Fibroblast of villous mesenchyme (primary cell): ENCODE results near the gene LHFPL3. TPM values are rescaled to one million over a fixed set of nuclear protein-coding genes. Genes with fewer than 3 reads are reported as not detected.
"Not testable (repeated sequence)": the region's sequence is repeated elsewhere in the genome, so short reads cannot be mapped to it uniquely, and the experiment has no call there.

Source experiments
- DNase-seq: peaks from one replicate; pipeline ENCODE4 v3.0.0-alpha.2; 2010; ENCODE audit warnings: low read depth
- H3K4me3 ChIP-seq: 2 replicates; pipeline ENCODE4 v1.5.1; 2011; ENCODE audit warnings: low read depth, mild to moderate bottlenecking, low read length
- total RNA-seq: library from RNA; depleted of rRNA; stranded (reverse); fragments of >200 nt; gene quantifications from 2 replicates; pipeline ENCODE4 v1.2.3, GENCODE V29; 2012
- TF ChIP-seq, protein P1 (sequence below): IDR thresholded peaks from 2 replicates; pipeline ENCODE4 v1.5.1; 2012; ENCODE audit warnings: low read depth, mild to moderate bottlenecking, low read length; ENCODE audit not compliant: insufficient read depth

LHFPL3 gene
- total RNA-seq, 1 donor, result not detected

DNA sequence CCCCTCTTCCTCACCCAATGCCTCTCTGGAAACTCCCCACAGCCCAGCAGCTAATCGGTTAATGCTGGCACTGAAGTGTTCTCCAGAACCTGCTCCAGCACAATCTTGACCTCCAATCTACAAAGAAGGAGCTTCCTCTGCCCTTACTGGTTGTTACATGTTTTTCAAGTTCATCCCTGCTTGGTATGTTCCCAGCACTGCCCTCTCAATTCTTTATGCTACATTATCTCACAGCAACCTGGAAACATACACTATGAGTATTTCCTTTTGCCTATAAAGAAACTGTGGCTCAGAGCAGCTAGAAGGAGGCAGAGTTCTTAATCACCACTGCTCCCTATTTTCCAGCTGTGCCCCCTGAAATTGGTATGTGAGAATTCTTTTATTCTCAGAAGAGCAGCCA, 601.5 kb downstream of the LHFPL3 start:
- no peak for DNase-seq
- TF ChIP-seq, protein P1, sequence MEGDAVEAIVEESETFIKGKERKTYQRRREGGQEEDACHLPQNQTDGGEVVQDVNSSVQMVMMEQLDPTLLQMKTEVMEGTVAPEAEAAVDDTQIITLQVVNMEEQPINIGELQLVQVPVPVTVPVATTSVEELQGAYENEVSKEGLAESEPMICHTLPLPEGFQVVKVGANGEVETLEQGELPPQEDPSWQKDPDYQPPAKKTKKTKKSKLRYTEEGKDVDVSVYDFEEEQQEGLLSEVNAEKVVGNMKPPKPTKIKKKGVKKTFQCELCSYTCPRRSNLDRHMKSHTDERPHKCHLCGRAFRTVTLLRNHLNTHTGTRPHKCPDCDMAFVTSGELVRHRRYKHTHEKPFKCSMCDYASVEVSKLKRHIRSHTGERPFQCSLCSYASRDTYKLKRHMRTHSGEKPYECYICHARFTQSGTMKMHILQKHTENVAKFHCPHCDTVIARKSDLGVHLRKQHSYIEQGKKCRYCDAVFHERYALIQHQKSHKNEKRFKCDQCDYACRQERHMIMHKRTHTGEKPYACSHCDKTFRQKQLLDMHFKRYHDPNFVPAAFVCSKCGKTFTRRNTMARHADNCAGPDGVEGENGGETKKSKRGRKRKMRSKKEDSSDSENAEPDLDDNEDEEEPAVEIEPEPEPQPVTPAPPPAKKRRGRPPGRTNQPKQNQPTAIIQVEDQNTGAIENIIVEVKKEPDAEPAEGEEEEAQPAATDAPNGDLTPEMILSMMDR, result no peak
- no peak overlapping the region for H3K4me3 ChIP-seq

DNA sequence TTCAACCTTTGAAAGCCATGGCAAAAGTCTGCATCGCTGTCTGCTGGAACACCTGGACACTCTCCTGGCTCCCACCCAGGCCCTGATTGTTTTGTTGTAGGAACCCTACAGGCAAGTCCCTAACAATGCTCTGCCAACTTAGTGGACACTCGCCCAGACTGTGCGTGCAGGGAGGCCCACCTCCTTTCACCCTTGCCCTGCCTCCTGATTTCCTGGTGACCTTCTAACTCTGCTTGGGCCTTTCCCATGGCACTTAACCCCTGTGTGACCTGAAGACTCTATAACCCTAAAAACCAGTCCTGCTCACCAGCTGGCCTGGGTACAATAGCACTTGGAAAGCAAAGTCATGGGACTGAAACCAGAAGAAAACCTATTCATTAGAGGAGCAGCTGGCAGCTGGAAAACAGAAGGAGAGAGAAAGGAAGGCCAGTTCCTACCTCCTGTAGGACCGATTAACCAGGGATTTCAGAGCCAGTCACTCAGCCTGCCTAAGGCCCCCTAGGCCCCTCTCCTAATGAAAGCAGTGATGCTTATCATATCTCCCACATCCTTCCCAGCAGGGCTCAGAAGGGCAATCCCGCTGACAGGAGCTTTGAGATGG, 602.9 kb downstream of the LHFPL3 start:
- TF ChIP-seq, protein P1, result no peak
- DNase-seq, result no peak

DNA sequence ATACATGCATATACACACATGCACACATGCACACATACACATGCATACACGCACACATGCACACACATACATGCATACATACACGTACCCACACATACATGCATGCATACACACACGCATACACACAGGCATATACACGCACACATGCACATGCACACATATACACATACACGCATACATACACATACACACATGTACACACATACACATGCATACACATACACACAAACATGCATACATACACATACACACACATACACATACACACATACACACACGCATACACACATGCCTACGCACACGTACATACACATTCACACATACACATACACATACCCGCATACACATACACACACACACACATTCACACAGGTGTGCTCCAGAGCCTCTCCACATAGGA, 604.6 kb downstream of the LHFPL3 start:
- no peak for DNase-seq
- H3K4me3 ChIP-seq, result no peak overlapping the region
- TF ChIP-seq, protein P1, result no peak

More for the DNA sequence above, 602.9 kb downstream of the LHFPL3 start:
- H3K4me3 ChIP-seq, result no peak overlapping the region

DNA sequence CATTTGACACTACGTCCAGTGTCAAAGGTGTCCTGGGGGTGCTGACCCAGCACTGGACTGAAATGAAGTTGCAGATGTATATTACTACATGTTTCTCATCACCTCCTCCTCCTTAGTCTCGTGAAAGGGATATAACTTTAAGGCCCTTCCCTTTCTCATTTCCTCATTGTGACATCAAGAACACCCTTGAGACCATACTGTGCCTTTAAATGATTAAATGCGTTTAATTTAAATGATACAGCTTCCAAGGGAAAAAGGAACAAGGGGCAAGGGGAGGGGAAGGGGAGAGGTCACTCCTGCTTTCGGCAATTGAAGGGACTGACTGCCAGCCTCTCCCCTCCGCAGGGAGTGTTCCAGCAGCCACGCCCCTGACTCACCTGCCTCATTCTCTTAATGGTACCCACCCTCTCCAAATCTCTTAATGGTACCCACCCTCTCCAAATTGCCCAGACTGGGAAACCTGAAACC, 605.2 kb downstream of the LHFPL3 start:
- TF ChIP-seq, protein P1, result no peak
- H3K4me3 ChIP-seq, result no peak overlapping the region
- no peak for DNase-seq

DNA sequence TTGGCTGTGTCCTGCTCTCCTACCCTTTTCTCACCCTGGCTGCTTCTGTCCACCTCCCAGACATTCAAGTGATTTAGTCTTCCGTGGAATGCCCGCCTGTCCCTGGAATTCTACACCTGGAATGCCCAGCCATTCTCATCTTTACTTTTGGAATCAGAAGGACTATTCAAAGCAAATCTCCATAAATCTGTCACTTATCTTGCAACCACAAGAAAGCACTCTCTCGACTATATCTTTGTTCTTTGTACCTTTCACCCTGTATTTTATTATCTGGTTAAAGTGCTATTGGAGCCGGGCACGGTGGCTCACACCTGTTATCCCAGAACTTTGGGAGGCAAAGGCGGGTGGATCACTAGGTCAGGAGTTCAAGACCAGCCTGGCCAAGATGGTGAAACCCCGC, 606.3 kb downstream of the LHFPL3 start:
- no peak overlapping the region for H3K4me3 ChIP-seq
- DNase-seq, result no peak
- TF ChIP-seq, protein P1, result no peak

DNA sequence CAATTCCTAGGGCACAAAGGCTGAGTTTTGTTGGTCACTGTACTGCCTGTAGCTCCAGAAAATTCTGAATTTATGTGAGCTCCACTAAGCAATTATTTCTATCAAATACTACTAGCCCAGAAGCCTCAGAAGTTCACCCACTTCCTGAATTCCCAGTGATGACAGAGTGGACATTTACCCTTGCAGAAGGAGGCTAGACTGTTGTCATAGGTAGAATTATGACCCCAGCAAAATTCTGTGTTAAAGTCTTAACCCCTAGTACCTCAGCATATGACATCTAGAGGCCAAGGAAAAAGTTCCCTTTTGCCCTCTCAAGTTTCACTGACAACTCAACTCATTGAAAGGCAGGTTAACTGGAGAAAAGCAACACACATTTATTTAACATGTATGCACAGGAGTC, 606.9 kb downstream of the LHFPL3 start:
- TF ChIP-seq, protein P1, result no peak
- no peak for DNase-seq
- no peak overlapping the region for H3K4me3 ChIP-seq

DNA sequence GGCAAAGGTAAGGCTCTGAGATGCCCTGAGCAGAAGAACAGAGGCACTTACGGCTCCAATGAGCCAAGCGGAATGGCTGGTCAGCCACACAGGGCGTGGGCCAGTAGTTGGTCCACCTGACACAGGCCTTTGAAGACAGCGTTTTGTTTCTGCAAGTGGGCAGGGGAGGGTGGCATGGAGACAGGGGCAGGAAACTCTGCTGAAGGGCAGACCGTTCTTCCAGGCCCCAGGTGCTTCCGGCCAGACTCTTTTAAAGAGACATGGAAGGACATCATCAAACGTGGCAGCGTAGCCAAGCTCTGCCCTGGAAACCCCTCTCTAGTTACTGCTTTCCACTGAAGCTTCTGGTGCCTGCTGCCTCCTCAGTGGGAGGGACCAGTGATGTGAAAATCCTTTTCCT, 608.1 kb downstream of the LHFPL3 start:
- no peak for DNase-seq
- H3K4me3 ChIP-seq, result no peak overlapping the region
- TF ChIP-seq, protein P1, result no peak

DNA sequence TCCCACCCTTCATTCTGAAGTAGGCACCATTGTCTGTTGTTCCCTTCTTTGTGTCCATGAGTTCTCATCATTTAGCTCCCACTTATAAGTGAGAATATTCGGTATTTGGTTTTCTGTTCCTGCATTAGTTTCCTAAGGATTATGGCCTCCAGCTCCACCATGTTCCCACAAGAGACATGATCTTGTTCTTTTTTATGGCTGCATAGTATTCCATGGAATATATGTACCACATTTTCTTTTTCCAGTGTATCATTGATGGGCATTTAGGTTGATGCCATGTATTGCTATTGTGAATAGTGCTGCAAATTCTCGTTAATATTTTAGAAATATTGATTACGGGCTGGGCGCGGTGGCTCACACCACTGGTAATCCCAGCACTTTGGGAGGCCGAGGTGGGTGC, 609.1 kb downstream of the LHFPL3 start:
- DNase-seq, H3K4me3 ChIP-seq: not testable (repeated sequence)
